HepG2 (cell line): ENCODE results near the gene HMCN2. TPM values are rescaled to one million over a fixed set of nuclear protein-coding genes. Genes with fewer than 3 reads are reported as not detected.

Experiments used
- ATAC-seq: fragments of 200-7000 bp; cut with Tn5 transposase; 3 replicates; pipeline ENCODE4 v1.9.1; 2020; ENCODE audit warnings: mild to moderate bottlenecking, moderate library complexity
- BruUV-seq: library from RNA; stranded (reverse); fragments of 400-500 nt; replicated peaks from 2 replicates; lab custom pipeline; 2021; lab: Mats Ljungman, UMichigan
- CTCF ChIA-PET: fragments of 300-600 bp; formaldehyde crosslinking; extraction: SDS; loops from one replicate; lab custom pipeline; 2021; ENCODE audit warnings: low total read pairs, inconsistent platforms, low intra/inter-chr PET ratio; lab: Yijun Ruan, JAX
- POLR2A ChIA-PET: fragments of 350-600 bp; sonication (Branson Sonifier 250); formaldehyde crosslinking; loops from one replicate; lab custom pipeline; 2020; ENCODE audit warnings: antibody characterized with exemption, inconsistent platforms; lab: Yijun Ruan, JAX
- DNase-seq: peaks from one replicate; pipeline ENCODE4 v3.0.0-alpha.2; 2015; ENCODE audit warnings: low spot score
- FAIRE-seq: peaks from 3 replicates; lab custom pipeline; 2011; peaks lifted over from hg19 to GRCh38; lab: Jason Lieb, UNC
- H2AFZ ChIP-seq: one replicate; pipeline ENCODE4 v1.6.1; 2011; ENCODE audit warnings: low read length, inconsistent platforms
- H3K27ac ChIP-seq: fragments of 300-600 bp; 3 replicates; pipeline ENCODE4 v1.8.0; 2011; ENCODE audit warnings: mixed run types, mild to moderate bottlenecking, mixed read lengths, low read length, inconsistent platforms; ENCODE audit not compliant: insufficient read depth; ENCODE audit errors: extremely low read length
- H3K27me3 ChIP-seq, 2 experiments: fragments of 200-600 bp in 1 of 2; 2 replicates in 1 of 2; 3 replicates in 1 of 2; pipeline versions ENCODE4 v1.6.0 to v1.8.0; 2011; ENCODE audit warnings: low read length in 2 of 2, mild to moderate bottlenecking in 2 of 2, moderate library complexity in 2 of 2, inconsistent platforms in 1 of 2; ENCODE audit not compliant: insufficient read depth in 2 of 2, control insufficient read depth in 1 of 2
- H3K36me3 ChIP-seq, 2 experiments: fragments of 200-600 bp in 1 of 2; replicated peaks in 1 of 2; 2 replicates in 1 of 2; 3 replicates in 1 of 2; pipeline versions ENCODE4 v1.5.1 to v1.8.0; 2011; ENCODE audit warnings: low read length in 2 of 2, inconsistent platforms in 1 of 2; ENCODE audit not compliant: insufficient read depth in 2 of 2, control insufficient read depth in 1 of 2
- H3K4me1 ChIP-seq: 2 replicates; pipeline ENCODE4 v1.5.1; 2012; ENCODE audit warnings: low read length, inconsistent platforms; ENCODE audit not compliant: insufficient read depth
- H3K4me2 ChIP-seq: 2 replicates; pipeline ENCODE4 v1.6.0; 2011; ENCODE audit warnings: low read depth, low read length, inconsistent platforms
- H3K4me3 ChIP-seq, 3 experiments: fragments of 200-600 bp in 1 of 3; sonication (generic), shearing (Covaris generic) in 1 of 3; replicated peaks in 1 of 3; 2 replicates each; pipeline ENCODE4 v1.5.1; 2011 to 2016; ENCODE audit warnings: low read length in 3 of 3, inconsistent platforms in 2 of 3, low read depth in 2 of 3, mild to moderate bottlenecking in 2 of 3, control low read depth in 1 of 3, mixed read lengths in 1 of 3; ENCODE audit not compliant: insufficient read depth in 1 of 3
- H3K79me2 ChIP-seq: one replicate; pipeline ENCODE4 v1.6.1; 2011; ENCODE audit warnings: low read length, inconsistent platforms; ENCODE audit not compliant: insufficient read depth
- H3K9ac ChIP-seq: 2 replicates; pipeline ENCODE4 v1.6.0; 2011; ENCODE audit warnings: mild to moderate bottlenecking, low read depth, low read length, inconsistent platforms; ENCODE audit not compliant: insufficient read depth
- H3K9me3 ChIP-seq: 2 replicates; pipeline ENCODE4 v1.5.1; 2012; ENCODE audit warnings: mild to moderate bottlenecking, low read length
- H4K20me1 ChIP-seq: 2 replicates; pipeline ENCODE4 v1.6.0; 2011; ENCODE audit warnings: inconsistent platforms, mild to moderate bottlenecking, low read length, moderate library complexity; ENCODE audit not compliant: insufficient read depth
- CCDC6 ChIP-seq: sonication (generic); formaldehyde crosslinking; IDR thresholded peaks from 2 replicates; pipeline ENCODE4 v1.8.1; 2022; ENCODE audit warnings: mild to moderate bottlenecking, missing genetic modification reagents, moderate library complexity
- CENPX ChIP-seq: sonication (generic); formaldehyde crosslinking; IDR thresholded peaks from 2 replicates; pipeline ENCODE4 v1.9.0; 2021; ENCODE audit warnings: mild to moderate bottlenecking, missing genetic modification reagents, moderate library complexity
- HOXA7 ChIP-seq: sonication (generic); formaldehyde crosslinking; IDR thresholded peaks from 2 replicates; pipeline ENCODE4 v1.8.1; 2022; ENCODE audit warnings: mild to moderate bottlenecking, missing genetic modification reagents, moderate library complexity
- NKX3-1 ChIP-seq: sonication (generic); formaldehyde crosslinking; IDR thresholded peaks from 2 replicates; pipeline ENCODE4 v1.5.0; 2020; ENCODE audit warnings: missing genetic modification reagents
- SRF ChIP-seq: IDR thresholded peaks from 2 replicates; pipeline ENCODE4 v1.6.1; 2011; ENCODE audit warnings: mild to moderate bottlenecking, low read depth, low read length, moderate library complexity
- ZNF350 ChIP-seq: sonication (generic); formaldehyde crosslinking; IDR thresholded peaks from 2 replicates; pipeline ENCODE4 v1.4.0; 2020; ENCODE audit warnings: mild to moderate bottlenecking, low read depth, missing genetic modification reagents, borderline replicate concordance
- ZNF562 ChIP-seq: sonication (generic); formaldehyde crosslinking; IDR thresholded peaks from 2 replicates; pipeline ENCODE4 v1.8.0; 2022; ENCODE audit warnings: missing genetic modification reagents, borderline replicate concordance
- WGBS: methylation state at CpG from one replicate; pipeline ENCODE4 v1.1.6; 2017; ENCODE audit warnings: low lambda C conversion rate; 5-methylcytosine and 5-hydroxymethylcytosine counted together
- in situ Hi-C: cut with HindIII; loops from 2 replicates; pipeline ENCODE4 v1.10.0; 2017; ENCODE audit warnings: low pct_unique_long_range_greater_than_20kb; ENCODE audit not compliant: extremely low pct_ligation_motif_present
- intact Hi-C: fragments of 100-400 bp; cut with micrococcal nuclease; formaldehyde crosslinking; loops from one replicate; pipeline ENCODE4 v1.10.0; 2022; ENCODE audit not compliant: unreplicated experiment
- polyA plus RNA-seq, 8 experiments: library from polyadenylated mRNA; depleted of rRNA in 3 of 8; stranded (reverse) in 7 of 8; unstranded in 1 of 8; fragments of >200 nt; fragmentation: Illumina TruSeq in 4 of 8; extraction: Trizol in 4 of 8; gene quantifications; 2 replicates each; pipeline versions ENCODE4 v1.2.1 to v1.2.3, GENCODE V29; 2011 to 2016; ENCODE audit warnings: low read depth in 4 of 8, missing spikeins in 1 of 8, mixed read lengths in 1 of 8; ENCODE audit not compliant: insufficient read depth in 1 of 8
- total RNA-seq, 5 experiments: library from RNA; depleted of rRNA; stranded (reverse); fragments of >200 nt; fragmentation: Illumina TruSeq; extraction: Trizol; gene quantifications; 2 replicates each; pipeline ENCODE4 v1.2.3, GENCODE V29; 2016; ENCODE audit warnings: low read depth in 1 of 5
- TF ChIP-seq, protein P1 (sequence below): sonication (generic); formaldehyde crosslinking; IDR thresholded peaks from 2 replicates; pipeline ENCODE4 v1.5.0; 2020; ENCODE audit warnings: missing genetic modification reagents
- TF ChIP-seq, protein P2 (sequence below): sonication (generic); formaldehyde crosslinking; IDR thresholded peaks from 2 replicates; pipeline ENCODE4 v1.4.0; 2020; ENCODE audit warnings: mild to moderate bottlenecking, missing genetic modification reagents, borderline replicate concordance

The HMCN2 gene
- total and polyA plus RNA-seq, 2 of the 13 experiments (the other 11 are each of a cell fraction or from before 2014, with no cell fraction given): 0.09 TPM; not detected in 1

DNA sequence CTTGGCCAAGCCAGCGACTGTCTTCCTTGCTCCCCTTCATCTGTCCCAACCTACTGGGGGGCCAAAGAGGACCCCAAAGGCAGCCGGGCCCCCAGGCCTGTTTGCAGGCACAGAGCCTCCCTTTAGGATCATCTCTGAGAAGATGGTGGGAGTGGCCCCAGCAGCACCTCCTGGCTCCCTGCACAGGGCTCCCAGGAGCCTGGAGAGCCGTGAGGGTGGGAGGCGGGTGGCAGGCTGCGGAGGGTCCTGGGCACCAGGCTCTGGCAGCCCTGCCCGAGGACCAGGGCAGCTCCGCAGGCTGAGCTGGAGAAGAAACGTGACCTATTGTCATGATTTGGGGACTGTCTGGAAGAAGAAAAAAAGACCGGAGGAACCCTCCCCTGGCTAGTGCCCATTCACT lies 212.6 kb downstream of the HMCN2 start:
- H2AFZ ChIP-seq: no peak overlapping the region
- no peak overlapping the region for H3K9ac ChIP-seq
- no peaks in the 10 kb centered on the region for H3K36me3 ChIP-seq
- no peaks in the 10 kb centered on the region for H3K79me2 ChIP-seq
- in situ Hi-C loops: no loop called here
- intact Hi-C loops: no loop called here
- ChIA-PET CTCF (no interaction called here), POLR2A (no interaction called here)
- no peaks in the 10 kb centered on the region for H3K27me3 ChIP-seq
- ATAC-seq (no peak), FAIRE-seq (no peak), DNase-seq (no peak)
- no peak overlapping the region for H3K27ac ChIP-seq
- H4K20me1 ChIP-seq: no peaks in the 10 kb centered on the region
- no peak for TF ChIP-seq SRF
- TF ChIP-seq, protein P1, sequence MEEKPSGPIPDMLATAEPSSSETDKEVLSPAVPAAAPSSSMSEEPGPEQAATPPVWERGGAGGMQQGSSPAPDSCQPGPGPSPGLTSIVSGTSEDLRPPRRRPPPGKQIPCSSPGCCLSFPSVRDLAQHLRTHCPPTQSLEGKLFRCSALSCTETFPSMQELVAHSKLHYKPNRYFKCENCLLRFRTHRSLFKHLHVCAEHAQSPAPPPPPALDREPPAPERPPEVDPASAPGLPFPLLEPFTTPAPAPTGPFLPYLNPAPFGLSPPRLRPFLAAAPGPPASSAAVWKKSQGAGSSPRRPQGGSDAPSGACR (CRISPR knock-in tag): no peak
- TF ChIP-seq, protein P2, sequence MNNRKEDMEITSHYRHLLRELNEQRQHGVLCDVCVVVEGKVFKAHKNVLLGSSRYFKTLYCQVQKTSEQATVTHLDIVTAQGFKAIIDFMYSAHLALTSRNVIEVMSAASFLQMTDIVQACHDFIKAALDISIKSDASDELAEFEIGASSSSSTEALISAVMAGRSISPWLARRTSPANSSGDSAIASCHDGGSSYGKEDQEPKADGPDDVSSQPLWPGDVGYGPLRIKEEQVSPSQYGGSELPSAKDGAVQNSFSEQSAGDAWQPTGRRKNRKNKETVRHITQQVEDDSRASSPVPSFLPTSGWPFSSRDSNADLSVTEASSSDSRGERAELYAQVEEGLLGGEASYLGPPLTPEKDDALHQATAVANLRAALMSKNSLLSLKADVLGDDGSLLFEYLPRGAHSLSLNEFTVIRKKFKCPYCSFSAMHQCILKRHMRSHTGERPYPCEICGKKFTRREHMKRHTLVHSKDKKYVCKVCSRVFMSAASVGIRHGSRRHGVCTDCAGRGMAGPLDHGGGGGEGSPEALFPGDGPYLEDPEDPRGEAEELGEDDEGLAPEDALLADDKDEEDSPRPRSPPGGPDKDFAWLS (CRISPR knock-in tag): no peak
- TF ChIP-seq HOXA7 (CRISPR knock-in tag): no peak
- no peak for TF ChIP-seq CCDC6 (CRISPR knock-in tag)
- TF ChIP-seq ZNF562 (CRISPR knock-in tag): no peak
- no peak for TF ChIP-seq NKX3-1 (CRISPR knock-in tag)
- TF ChIP-seq ZNF350 (CRISPR knock-in tag): no peak
- no peak for TF ChIP-seq CENPX (CRISPR knock-in tag)
- no peaks in the 10 kb centered on the region for H3K4me1 ChIP-seq
- H3K9me3 ChIP-seq: no peaks in the 10 kb centered on the region
- WGBS: 94% methylated on average over 9 of the region's 9 CpGs
- BruUV-seq: no TSS peak
- no peak overlapping the region for H3K4me3 ChIP-seq
- H3K4me2 ChIP-seq: no peak overlapping the region
